Right renal cortex interstitium (tissue), 3 donors: Measurements from ENCODE around the gene RRAGC. TPM values are rescaled to one million over a fixed set of nuclear protein-coding genes. Genes with fewer than 3 reads are reported as not detected.

Experiments used
- DNase-seq, 3 donors: peaks; one replicate each; pipeline ENCODE4 v3.0.0-alpha.2; 2013; ENCODE audit warnings: low read depth in 3 of 3, low spot score in 2 of 3
- polyA plus RNA-seq, 3 donors: library from polyadenylated mRNA; unstranded; fragments of 120-200 nt; gene quantifications; one replicate each; pipeline ENCODE4 v1.2.1, GENCODE V29; 2013; ENCODE audit not compliant: insufficient read length in 3 of 3

RRAGC gene, protein sequence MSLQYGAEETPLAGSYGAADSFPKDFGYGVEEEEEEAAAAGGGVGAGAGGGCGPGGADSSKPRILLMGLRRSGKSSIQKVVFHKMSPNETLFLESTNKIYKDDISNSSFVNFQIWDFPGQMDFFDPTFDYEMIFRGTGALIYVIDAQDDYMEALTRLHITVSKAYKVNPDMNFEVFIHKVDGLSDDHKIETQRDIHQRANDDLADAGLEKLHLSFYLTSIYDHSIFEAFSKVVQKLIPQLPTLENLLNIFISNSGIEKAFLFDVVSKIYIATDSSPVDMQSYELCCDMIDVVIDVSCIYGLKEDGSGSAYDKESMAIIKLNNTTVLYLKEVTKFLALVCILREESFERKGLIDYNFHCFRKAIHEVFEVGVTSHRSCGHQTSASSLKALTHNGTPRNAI
- polyA plus RNA-seq = 10 to 100 TPM; 38.1 to 38.6 (median 38.3) TPM

DNA sequence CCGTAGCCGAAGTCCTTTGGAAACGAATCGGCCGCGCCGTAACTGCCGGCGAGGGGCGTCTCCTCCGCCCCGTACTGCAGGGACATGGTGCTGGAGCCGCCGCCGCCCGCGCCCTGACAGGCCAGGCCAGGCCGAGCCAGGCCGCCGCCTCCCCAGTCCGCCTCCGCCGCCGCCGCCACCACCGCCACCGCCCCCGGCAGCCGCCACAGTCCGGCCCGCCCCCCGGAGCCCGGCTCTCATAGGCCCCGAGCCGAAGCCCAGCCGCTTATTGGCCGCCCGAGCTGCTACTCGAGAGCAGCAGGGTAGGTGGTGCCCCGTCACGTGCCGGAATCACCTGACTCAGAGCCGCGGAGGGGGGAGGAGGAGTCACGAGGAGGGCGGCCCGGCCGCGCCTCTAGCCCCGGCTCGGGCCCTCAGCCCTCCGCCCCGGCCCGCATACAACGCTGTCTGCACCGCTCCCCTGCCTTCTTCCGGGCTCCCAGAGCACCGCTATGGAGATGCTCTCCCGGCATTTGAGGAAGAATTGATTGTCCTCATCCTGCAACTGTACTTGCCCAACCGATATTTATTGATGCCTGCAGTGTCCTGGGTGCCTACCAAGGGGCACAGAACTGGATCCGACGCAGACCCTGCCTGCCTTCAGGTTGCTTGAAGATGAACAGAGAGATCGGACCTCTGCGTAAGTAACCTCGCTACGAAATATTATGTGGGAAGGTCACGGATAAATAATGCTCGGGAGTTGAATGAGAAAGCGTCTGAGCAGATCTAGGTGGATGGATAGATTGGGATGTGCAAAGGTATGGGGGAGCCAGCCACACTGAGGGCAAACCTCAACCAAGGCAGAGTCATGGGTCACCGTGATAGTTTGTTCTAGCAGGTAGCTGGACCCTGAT is at the start of gene RRAGC:
Gene RRAGC (minus strand): TSS at position 212 of the 893 bp plus-strand sequence. CDS start 126 bp downstream, at position 86.
- peak; percentile 80 to 95 (median 88) for DNase-seq

GRCh38 chr1:38908821-38909220 is 49.2 kb upstream of the RRAGC start:
- DNase-seq = no peak

DNA sequence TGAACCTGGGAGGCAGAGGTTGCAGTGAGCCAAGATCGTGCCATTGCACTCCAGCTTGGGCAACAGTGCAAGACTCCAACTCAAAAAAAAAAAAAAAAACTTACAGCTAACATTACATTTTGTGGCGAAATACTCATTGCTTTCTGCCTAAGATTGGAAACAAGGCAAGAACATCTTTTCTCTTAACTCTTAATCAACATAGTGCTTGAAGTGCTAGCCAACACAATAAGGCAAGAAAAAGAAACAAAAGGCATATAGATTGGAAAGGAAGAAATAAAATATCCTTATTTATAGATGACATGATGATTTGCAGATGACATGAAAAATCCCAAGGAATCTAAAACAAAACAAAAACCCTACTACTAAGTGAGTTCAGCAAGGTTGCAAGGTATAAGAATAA is 46.4 kb upstream of the RRAGC start:
- no peak for DNase-seq

DNA sequence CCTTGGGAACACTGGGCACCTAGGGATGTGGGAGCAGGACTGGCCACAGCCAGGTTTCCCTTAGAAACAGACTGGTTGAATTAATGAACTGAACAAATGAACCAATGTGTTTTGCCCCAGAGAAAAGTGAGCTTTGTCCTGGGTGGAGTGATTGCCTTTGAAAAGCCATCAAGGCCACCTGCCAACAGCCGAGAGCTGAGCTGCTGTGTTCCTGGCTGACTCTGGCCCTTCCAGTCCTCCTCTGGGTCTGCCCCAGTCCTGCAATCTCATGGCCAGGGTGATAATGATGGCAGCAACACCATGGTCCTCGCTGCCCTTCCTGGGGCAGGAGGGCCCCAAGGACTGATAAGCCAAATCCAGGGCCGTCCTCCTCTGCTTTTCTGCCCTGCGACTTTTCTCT is 40.0 kb upstream of the RRAGC start:
- DNase-seq = no peak

DNA sequence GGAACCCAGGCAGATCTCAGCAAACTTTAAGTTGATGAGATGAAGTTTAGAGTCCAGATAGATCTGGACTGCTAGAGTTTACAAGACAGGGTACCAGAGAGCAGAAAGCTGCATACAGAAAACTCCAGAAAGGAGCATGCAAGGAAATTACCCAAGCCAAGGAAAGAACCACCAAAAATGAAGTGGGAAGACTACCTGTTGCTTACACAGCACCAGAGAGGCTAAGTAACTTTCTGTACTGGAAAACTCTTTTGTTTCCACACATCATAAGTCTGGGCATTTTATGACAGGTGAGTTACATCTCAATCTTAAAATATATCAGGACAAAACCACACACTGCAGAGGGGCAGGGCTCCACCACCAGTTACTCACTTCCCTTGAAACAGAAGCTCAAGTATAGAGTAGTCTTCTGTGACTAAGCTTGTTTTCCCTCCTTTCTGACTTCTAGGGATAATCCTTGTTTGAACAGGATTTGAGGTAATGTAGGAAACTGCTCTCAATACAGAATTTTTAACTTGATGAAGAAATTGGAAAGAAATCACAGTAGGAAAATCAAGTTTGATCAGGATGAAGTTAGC is 39.2 kb upstream of the RRAGC start:
- DNase-seq = no peak

DNA sequence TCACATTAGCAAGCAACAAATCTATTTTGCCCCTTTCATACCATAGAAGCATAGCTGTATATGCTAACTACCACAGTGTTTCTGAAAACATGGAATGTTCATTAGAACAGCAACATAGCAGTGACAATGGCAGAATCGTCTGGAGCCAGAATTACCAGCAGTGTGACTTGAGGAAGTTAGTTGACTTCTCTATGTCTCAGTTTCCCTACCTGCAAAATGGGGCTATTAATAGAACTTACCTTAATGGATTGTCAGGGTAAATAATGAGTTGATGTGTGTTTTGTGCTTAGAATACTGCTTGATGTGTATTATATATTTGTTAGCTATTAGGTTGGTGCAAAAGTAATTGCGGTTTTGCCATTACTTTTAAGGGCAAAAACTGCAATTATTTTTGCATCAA is 36.6 kb upstream of the RRAGC start:
- no peak for DNase-seq

DNA sequence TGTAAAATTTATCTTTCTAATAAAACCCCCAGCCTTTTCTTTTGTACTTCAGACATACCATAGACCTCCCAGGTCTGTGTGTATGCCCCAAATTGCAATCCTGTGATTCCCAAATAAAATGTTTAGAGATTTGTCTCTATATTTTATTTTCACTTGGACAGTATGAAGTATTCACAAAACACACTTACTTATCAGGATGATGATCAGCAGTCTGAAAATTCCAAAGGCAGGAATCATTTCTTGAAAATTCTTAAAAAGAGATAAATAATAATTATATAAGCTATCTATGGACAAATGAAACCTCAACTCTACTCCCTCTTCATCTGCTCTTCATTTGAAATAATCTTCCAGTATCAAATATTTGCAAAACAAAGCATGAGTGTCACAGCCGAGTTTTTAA is 33.4 kb upstream of the RRAGC start:
- no peak for DNase-seq

- DNase-seq = no peak
Observed at GRCh38 chr1:38891753-38892152, 32.2 kb upstream of the RRAGC start.

- DNase-seq = no peak
Observed at GRCh38 chr1:38889589-38889988, 30.0 kb upstream of the RRAGC start.

DNA sequence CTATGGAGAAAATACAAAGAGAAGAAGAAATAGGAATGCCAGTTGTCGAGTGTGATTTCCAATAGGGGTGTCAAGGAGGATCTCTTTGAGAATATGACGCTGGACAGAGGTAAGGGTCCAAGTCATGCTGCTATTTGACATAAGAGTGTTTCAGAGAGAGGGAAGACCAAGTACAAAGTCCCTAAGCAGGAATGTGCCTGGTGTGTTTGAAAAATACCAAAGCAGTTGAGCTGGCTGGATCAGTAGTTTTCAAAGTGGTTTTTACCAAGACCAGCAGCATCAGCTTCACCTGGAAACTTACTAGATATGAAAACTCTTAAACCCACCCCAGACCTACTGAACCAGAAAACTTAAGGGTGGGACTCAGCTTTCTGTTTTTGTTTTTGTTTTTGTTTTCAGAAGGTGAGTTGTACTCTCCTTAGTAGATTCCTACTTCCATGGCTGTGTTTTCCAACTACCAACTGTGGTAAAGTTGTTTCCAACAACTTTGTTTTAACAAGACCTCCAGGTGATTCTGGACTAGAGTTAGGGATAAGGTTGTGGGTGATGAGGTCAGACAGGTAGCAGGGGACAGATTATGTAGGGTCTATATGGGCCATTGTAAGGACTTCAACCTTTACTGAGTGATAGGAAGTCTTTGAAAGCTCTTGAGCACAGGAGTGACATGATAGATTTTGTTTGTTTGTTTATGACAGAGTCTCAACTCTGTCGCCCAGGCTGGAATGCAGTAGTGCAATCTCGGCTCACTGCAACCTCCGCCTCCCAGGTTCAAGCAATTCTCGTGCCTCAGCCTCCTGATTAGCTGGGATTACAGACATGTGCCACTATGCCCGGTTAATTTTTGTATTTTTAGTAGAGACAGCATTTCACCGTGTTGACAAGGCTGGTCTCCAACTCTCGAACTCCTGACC is 29.1 kb upstream of the RRAGC start:
- no peak for DNase-seq

GRCh38 chr1:38885092-38885491 is 25.5 kb upstream of the RRAGC start:
- DNase-seq = no peak

GRCh38 chr1:38881487-38881886 is 21.9 kb upstream of the RRAGC start, which contains the start of gene GJA9:
GJA9 (minus strand) TSS chr1:38881587; CDS start chr1:38876098, 5,489 bp downstream.
- no peak for DNase-seq

GRCh38 chr1:38875811-38876210 is 16.2 kb upstream of the RRAGC start:
- DNase-seq = no peak

DNA sequence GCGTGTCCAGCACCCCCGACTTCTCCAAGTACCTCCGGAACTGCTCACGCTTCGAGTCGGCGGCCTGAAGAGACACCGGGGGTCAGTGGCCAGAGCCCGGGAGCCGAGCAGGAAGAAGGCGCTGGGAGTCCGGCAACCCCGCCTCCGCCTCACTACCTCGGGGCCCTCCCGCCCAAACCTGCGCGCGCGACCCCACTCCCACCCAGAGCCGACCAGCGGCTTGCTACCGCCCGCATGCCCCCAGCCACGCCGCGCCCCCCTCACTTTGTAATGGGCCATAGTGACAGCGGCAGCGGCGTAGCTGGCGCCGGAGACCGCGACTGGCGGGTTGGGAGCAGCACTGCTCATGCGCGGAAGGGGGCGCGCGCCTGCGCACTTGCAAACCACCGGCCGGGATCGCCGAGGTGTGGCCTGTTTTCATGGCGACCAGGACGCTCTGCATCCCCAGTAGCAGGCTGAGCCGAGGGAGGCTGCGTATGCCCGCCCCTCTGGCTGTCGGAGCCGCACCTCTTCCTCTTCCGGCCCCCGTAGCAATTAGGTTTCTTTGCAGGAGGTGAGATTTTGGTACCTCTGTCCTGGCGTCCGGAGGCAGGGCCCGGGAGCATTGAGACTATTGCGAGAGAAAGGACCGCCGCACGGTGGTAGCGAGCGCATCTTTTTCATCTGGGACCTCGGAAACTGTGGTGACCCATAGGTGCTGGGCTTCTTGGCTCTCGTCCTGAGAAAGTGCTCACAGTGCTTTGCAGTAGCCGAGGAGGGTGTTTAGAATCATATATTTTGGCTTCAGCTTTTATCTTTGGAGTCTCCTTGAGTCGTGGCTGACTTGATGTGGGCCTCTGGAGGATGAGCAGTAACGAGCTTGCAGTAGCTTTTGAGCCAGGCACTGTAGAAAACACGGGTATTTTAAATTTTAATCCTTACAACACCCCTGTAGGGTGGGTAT is 13.7 kb upstream of the RRAGC start, which contains the start of gene MYCBP:
Gene MYCBP (minus strand): TSS at position 322 of the 943 bp plus-strand sequence. CDS start 43 bp downstream, at position 279.
- DNase-seq = peak; percentile 88 to 92 (median 88)

DNA sequence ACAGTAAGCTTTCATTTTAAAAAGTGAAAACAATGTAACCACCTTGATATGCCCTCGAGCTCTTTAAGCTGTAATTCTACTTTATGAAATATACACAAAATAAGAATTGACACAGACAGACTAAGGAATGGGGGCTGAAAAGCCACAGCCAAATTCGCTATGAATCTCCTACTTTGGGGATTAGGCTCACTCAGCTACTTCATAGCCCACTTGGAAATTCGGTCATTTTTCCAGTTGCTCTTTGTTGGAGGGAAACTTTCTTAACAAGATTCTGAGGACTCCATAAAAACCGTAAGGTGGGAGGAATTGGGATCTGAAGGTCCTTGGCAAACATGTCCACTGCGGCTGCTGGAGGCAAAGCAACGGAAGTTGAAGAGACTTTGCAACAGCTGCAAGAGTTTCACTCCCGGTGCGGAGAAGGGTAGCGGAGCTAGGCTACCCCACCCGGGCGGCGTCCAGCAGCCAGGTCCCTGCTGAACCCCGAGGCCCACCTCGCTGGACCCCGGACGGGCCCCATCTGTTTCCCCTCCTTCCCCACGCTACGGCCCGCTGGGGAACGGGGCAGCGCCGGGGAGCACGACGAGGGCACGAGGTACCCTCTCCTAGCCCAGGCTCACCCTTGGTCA is 12.9 kb upstream of the RRAGC start:
- DNase-seq = no peak

DNA sequence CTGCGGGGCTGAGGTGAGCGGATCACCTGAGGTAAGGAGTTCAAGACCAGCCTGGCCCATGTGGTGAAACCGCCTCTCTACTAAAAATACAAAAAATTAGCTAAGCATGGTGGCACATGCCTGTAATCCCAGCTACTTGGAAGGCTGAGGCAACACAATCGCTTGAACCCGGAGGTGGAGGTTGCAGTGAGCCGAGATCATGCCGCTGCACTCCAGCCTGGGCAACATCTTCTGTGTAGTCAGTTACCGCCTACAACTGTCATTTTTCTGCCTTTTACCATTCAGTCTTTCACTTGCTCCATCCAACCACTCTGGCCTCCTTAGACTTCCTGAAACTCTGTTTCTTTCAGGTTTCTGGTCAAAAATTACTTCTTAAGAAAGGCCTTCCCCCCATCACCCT is 11.4 kb upstream of the RRAGC start:
- DNase-seq = no peak

DNA sequence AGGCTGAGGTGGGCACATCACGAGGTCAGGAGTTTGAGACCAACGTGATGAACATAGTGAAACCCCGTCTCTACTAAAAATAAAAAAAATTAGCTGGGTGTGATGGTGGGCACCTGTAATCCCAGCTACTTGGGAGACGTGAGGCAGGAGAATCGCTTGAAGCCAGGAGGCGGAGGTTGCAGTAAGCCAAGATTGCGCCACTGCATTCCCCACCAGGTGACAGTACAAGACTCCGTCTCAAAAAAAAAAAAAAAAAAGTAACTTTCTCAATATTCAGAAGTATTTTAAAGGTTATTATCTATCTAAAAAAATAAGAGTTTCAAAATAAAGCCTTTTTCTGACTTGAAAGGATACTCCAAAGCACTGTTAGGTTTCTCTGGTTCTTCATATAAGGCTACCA is 7.6 kb upstream of the RRAGC start:
- no peak for DNase-seq

- DNase-seq = no peak
Observed at GRCh38 chr1:38865112-38865715, 5.6 kb upstream of the RRAGC start.
